MG63 (cell line): ENCODE results near the gene SUSD6. TPM values are rescaled to one million over a fixed set of nuclear protein-coding genes. Genes with fewer than 3 reads are reported as not detected.
"Not testable (repeated sequence)": the region's sequence is repeated elsewhere in the genome, so short reads cannot be mapped to it uniquely, and the experiment has no call there.

ENCODE experiments used
- DNase-seq: peaks from one replicate; pipeline ENCODE4 v3.0.0-alpha.2; 2020
- H3K27me3 ChIP-seq: fragments of 250-450 bp; sonication (Bioruptor Pico); 2 replicates; pipeline ENCODE4 v1.5.1; 2020; ENCODE audit warnings: mild to moderate bottlenecking, moderate library complexity
- H3K36me3 ChIP-seq: fragments of 250-450 bp; sonication (Bioruptor Pico); 2 replicates; pipeline ENCODE4 v1.5.1; 2020; ENCODE audit warnings: mild to moderate bottlenecking, moderate library complexity
- H3K4me3 ChIP-seq: fragments of 250-450 bp; sonication (Bioruptor Pico); 2 replicates; pipeline ENCODE4 v1.5.1; 2020; ENCODE audit warnings: mild to moderate bottlenecking, moderate library complexity
- H3K9me3 ChIP-seq: fragments of 250-450 bp; sonication (Bioruptor Pico); 2 replicates; pipeline ENCODE4 v1.5.1; 2020; ENCODE audit warnings: mild to moderate bottlenecking, moderate library complexity
- total RNA-seq: library from RNA; depleted of rRNA; stranded (reverse); fragments of >200 nt; shearing (Covaris generic); gene quantifications from 2 replicates; pipeline ENCODE4 v1.2.3, GENCODE V29; 2014; ENCODE audit warnings: low replicate concordance

The SUSD6 gene
- total RNA-seq, 1 experiment from 2014 or later: 3.1 TPM

DNA sequence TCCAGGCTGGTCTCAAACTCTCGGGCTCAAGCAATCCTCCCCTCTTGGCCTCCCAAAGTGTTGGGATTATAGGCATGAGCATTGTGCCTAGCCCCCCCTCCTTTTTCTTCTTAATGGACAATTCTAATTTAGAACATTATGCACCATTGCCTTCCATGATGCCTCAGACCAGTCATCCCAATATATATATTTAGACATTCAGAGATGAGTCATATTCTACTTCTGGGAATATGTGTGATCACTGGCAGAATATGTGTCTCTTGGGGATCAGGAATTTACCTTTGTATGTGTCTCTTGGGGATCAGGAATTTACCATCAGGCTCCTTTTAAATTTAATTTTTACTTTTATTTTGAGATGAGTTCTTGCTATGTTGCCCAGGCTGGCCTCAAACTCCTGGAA is 29.2 kb upstream of the SUSD6 start:
- no peaks in the 10 kb centered on the region for H3K36me3 ChIP-seq
- no peak overlapping the region for H3K4me3 ChIP-seq
- no peaks in the 10 kb centered on the region for H3K9me3 ChIP-seq
- DNase-seq: no peak
- no peaks in the 10 kb centered on the region for H3K27me3 ChIP-seq

- Histone ChIP-seq H3K27me3 (no peaks in the 10 kb centered on the region), H3K9me3 (no peaks in the 10 kb centered on the region), H3K36me3 (no peaks in the 10 kb centered on the region), H3K4me3 (no peak overlapping the region)
- DNase-seq: no peak
These were observed 28.6 kb upstream of the SUSD6 start for GRCh38 chr14:69582829-69583228.

GRCh38 chr14:69584389-69584788 is 27.0 kb upstream of the SUSD6 start:
- Histone ChIP-seq H3K4me3 (no peak overlapping the region), H3K9me3 (no peaks in the 10 kb centered on the region), H3K27me3 (no peaks in the 10 kb centered on the region), H3K36me3 (no peaks in the 10 kb centered on the region)
- no peak for DNase-seq

- Histone ChIP-seq H3K36me3 (no peaks in the 10 kb centered on the region), H3K27me3 (no peaks in the 10 kb centered on the region), H3K4me3 (no peak overlapping the region), H3K9me3 (no peaks in the 10 kb centered on the region)
- no peak for DNase-seq
These were observed 25.0 kb upstream of the SUSD6 start for GRCh38 chr14:69586404-69586803.

DNA sequence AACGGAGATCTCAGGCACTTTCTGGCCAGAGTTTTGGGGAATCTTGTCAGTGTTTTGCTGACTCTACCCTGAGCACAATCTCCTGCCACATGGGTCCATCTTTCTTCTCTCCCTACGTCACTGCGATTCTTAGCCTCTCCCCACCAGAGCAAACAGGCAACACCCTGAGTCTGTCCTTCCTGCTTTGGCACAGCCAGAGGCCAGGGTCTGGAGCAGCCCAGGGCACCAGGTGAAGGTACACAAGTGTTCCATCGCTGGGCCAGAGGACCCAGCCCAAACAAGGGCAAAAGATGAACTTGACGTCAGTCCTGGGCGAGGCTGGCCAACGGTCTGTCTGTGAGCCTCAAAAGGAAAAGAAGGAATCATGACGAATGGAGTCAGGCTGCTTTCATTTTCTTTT is 24.0 kb upstream of the SUSD6 start:
- Histone ChIP-seq H3K4me3 (no peak overlapping the region), H3K36me3 (no peaks in the 10 kb centered on the region), H3K9me3 (no peaks in the 10 kb centered on the region), H3K27me3 (no peaks in the 10 kb centered on the region)
- no peak for DNase-seq

DNA sequence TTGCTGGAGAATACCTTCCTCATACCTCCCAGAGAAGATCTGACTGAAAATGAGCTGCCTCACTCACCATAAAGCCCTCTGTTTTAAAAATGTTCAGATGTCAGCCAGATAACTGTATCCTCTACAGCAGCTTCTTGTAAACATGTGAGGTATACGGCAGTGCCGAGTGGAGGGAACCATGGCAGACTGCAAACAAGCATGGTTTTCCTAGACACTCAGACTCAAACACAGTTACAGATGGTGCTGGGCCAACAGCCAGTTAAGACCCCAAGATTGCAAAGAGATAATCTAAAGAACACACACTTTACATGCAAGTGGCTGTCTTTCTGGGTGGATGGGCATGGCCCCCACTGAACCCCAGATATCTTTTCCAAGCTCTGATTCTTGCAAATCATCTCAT is 20.1 kb upstream of the SUSD6 start:
- no peaks in the 10 kb centered on the region for H3K27me3 ChIP-seq
- no peak for DNase-seq
- H3K36me3 ChIP-seq: no peaks in the 10 kb centered on the region
- H3K9me3 ChIP-seq: no peaks in the 10 kb centered on the region
- H3K4me3 ChIP-seq: no peak overlapping the region

DNA sequence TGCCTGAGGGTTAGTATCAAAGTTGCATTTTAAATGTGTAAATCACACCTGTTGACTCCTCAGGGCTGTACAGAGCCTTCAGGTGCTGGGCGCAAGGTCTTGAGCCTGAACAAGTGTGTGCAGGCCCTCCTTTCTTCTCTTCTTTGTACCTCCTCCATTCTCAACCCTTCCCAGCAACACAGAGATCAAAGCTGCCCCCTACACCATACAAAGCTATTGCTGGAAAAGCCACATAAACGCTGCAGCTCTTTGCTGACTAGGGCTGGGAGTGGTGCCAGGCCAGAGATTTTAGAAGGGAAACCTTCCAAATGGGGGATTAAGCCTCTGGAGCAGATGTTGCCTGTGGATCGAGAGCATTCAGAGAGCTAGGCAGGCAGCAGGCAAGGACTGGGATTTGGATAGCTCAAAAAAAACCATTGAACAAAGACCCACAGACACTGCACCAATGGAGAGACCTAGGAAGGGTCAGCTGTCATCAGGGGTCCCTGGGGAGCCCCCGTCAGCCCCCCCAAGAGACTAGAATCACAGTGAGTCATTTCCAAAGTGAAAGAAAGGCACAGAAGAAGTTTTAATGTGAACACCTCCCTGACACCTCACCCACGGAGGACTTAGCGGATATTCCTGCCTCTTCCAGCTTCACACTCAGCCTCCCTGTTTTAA is 18.2 kb upstream of the SUSD6 start:
- Histone ChIP-seq H3K36me3 (no peaks in the 10 kb centered on the region), H3K4me3 (peak overlapping the region; percentile 18), H3K9me3 (no peaks in the 10 kb centered on the region), H3K27me3 (no peaks in the 10 kb centered on the region)
- peak; percentile 79 for DNase-seq

GRCh38 chr14:69594846-69595245 is 16.6 kb upstream of the SUSD6 start:
- H3K27me3 ChIP-seq: no peaks in the 10 kb centered on the region
- H3K36me3 ChIP-seq: no peaks in the 10 kb centered on the region
- H3K4me3 ChIP-seq: no peak overlapping the region
- no peaks in the 10 kb centered on the region for H3K9me3 ChIP-seq
- DNase-seq: no peak

DNA sequence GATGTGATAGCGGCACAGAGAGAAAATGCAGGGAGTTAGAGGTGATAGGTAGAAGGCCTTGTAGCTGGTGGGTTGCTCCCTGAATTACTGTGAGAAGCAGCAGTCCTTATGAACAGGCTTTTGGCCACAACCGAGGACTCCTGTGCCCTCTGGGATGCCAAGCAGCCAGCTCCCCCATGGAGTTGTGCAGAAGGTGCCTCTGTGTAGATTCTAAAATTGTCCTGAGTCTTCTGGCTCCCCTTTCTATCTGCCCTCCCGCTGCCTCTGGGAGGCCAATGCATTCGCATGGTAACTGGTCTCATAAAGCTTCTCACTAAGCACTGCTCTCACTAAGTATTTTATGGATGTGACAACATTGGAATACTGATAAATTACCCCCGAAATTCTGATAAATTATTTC is 16.1 kb upstream of the SUSD6 start:
- Histone ChIP-seq H3K4me3 (no peak overlapping the region), H3K27me3 (no peaks in the 10 kb centered on the region), H3K9me3 (no peaks in the 10 kb centered on the region), H3K36me3 (no peaks in the 10 kb centered on the region)
- no peak for DNase-seq

DNA sequence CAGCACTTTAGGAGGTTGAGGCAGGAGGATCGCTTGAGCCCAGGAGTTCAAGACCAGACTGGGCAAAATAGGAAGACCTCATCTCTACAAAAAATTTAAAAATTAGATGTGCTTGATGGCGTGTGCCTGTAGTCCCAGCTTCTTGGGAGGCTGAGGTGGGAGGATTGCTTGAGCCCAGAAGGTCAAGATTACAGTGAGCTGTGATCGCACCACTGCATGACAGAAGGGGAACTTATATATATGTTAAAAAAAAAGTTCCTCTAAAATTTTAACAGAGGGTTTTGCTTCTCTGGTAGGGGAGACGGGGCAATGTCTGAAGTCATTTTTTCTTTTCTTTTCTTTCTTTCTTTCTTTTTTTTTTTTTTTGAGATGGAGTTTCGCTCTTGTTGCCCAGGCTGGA is 12.0 kb upstream of the SUSD6 start:
- H3K36me3 ChIP-seq, H3K9me3 ChIP-seq, H3K4me3 ChIP-seq, H3K27me3 ChIP-seq, DNase-seq: not testable (repeated sequence)

DNA sequence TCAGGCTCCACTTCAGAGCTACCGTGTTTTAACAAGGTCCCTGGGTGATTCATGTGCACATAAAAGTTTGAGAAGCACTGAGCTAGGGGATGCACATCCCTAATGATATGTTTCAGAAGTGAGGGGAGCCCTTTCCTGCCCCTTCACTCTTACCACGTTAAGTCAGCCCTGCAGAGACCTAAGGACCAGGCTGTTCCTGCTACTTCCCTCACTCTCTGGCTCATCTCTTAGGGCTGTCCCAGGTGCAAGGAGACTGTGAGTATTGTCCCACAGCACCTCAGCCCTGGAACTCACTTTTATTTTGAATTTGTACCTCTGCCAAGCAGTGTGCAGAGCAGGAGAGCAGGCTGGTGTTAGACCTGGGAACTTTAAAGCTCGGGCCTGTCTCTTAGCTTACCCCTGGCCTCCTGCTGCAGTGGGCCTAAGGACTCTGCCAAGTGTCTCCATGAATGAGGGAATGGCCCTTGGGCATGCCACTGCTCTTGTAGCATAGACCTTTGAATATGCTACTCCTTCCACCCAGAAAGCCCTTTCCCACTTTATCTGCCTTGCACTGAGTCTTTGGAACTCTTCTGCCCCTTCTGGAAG is 11.0 kb upstream of the SUSD6 start:
- Histone ChIP-seq H3K9me3 (no peaks in the 10 kb centered on the region), H3K27me3 (no peaks in the 10 kb centered on the region), H3K4me3 (no peak overlapping the region), H3K36me3 (no peaks in the 10 kb centered on the region)
- DNase-seq: no peak

DNA sequence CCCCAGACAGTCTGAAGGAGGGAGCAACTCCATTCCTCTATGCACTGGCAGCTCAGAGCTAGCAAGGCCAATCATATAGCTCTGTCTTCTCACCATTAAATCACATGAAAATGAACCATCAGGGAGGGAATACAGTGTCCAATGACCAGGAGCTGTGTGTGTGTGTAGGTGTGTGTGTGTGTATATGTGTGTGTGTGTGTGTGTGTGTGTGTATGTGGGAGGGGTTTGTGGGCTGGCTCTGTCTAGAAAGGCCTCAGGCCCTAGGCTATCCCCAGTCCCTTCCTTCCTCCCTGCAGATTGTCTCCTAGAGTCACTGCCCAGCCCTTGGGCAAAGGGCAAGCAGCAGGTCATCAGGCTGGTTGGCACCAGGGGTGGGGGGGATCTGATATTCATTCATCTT is 5.7 kb upstream of the SUSD6 start:
- Histone ChIP-seq H3K4me3 (no peak overlapping the region), H3K36me3 (no peaks in the 10 kb centered on the region), H3K9me3 (no peaks in the 10 kb centered on the region), H3K27me3 (no peaks in the 10 kb centered on the region)
- no peak for DNase-seq

DNA sequence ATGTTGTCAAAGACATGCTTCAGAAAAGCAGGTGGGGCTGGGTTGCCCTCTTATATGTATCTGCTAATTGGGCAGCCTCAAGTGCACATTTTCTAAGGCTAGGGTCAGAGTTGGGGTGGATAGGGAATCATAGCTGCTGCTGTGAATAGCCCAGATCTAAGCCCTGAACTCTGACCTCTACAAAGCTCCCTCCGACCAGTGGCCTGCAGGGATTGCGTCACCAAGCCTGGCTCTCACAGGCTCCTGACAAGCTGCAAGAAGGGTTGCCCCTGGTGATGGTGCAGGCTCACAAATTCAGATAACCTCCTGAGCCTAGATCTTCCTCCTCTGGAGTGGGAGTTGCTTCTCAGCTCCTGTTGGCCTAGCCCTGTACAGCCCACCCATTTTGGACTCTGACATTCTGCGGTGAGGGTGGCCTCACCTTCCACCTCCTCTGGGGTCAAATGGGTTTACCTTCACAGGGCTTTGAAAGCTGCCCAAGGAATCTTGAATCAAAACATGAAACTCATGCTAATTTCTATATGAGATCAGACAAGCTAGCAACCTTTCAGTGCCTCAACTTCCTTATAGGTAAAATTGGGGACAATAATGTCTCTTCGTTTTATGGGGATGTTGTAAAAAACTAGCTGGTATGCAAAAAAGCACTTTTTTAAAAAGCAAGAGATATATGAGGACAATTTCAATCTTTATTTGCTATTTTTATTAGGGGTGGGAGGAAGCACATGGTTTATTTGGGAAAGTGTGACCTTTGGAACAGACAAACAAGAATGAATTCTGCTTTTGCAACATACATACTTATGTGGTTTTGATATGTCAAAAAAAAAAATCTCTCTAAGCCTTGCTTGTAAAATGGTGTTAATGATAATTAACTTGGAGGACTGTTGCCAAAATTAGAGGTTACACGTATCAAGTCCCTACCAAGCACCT is 4.9 kb upstream of the SUSD6 start:
- H3K36me3 ChIP-seq: no peaks in the 10 kb centered on the region
- H3K4me3 ChIP-seq: no peak overlapping the region
- H3K27me3 ChIP-seq: no peaks in the 10 kb centered on the region
- no peaks in the 10 kb centered on the region for H3K9me3 ChIP-seq
- DNase-seq: no peak

DNA sequence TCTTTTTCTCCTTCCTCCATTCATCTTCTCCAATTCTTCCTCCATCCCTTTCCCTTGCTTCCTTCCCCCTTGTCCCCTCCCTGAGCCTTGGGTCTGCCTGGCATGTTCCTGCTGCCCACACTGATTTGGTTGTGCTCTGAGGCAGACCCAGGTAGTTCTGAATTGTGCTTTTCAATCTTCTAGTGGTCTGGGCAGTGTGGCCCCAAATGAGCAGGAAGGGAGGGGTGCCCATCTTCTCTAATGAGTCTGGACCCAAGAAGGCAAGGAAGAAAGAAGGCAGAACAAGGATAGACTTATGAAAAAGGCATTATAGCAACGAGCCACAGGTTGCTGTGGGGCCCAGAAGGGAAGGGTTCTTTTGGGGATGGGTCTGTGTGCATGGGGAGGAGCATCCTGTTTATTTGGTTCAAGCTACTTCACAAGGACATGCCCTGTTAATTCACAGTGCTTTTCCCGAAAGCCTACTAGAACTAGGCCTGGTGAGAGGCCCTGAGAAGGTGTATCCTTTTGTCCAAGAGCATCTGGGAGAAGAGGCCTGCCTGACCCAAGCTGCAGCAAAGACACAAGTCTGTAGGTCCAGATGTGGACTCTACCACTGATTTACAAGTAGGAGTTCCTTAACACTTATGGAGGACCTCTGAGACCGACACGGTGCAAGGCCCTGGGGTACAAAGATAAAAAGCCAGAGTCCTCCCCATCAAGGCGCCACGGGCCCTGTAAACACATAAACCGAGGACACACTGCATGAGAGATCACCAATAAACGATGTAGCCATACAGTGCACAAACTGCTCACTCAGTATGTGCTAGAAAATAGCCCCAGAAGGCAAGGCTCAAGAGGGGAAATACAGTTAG is 1.1 kb upstream of the SUSD6 start:
- no peaks in the 10 kb centered on the region for H3K9me3 ChIP-seq
- no peak for DNase-seq
- H3K4me3 ChIP-seq: peak overlapping the region; percentile 56
- no peaks in the 10 kb centered on the region for H3K36me3 ChIP-seq
- H3K27me3 ChIP-seq: no peaks in the 10 kb centered on the region

- DNase-seq: no peak
- Histone ChIP-seq H3K4me3 (peak overlapping the region; percentile 56), H3K9me3 (no peaks in the 10 kb centered on the region), H3K36me3 (no peaks in the 10 kb centered on the region), H3K27me3 (no peaks in the 10 kb centered on the region)
These were observed 573 bp upstream of the SUSD6 start for GRCh38 chr14:69610874-69611171.

GRCh38 chr14:69612014-69612782 is 802 bp downstream of the SUSD6 start:
- Histone ChIP-seq H3K27me3 (no peaks in the 10 kb centered on the region), H3K4me3 (peak overlapping the region; percentile 56), H3K36me3 (no peaks in the 10 kb centered on the region; the same call in 1 of the 2 replicates), H3K9me3 (no peaks in the 10 kb centered on the region)
- DNase-seq: peak; percentile 37
